SK-N-SH (cell line): ENCODE data around the gene PHF12. TPM values are rescaled to one million over a fixed set of nuclear protein-coding genes. Genes with fewer than 3 reads are reported as not detected.

Source experiments
- CTCF ChIA-PET: fragments of 300-600, 350-600 bp; formaldehyde crosslinking; extraction: SDS; loops from one replicate; lab custom pipeline; 2021; lab: Yijun Ruan, JAX
- POLR2A ChIA-PET: fragments of 350-600 bp; sonication (Branson Sonifier 250); formaldehyde crosslinking; extraction: SDS; loops from one replicate; lab custom pipeline; 2020; ENCODE audit warnings: antibody characterized with exemption, inconsistent platforms; lab: Yijun Ruan, JAX
- DNase-seq: peaks from one replicate; pipeline ENCODE4 v3.0.0; 2012
- H2AFZ ChIP-seq: fragments of 200-600 bp; sonication (generic); 2 replicates; pipeline ENCODE4 v1.8.1; 2016; ENCODE audit warnings: antibody characterized with exemption, mild to moderate bottlenecking, low read depth
- H3F3A ChIP-seq: fragments of 200-600 bp; sonication (generic); replicated peaks from 2 replicates; pipeline ENCODE3; 2016; ENCODE audit warnings: antibody characterized with exemption, mild to moderate bottlenecking; ENCODE audit not compliant: insufficient read depth
- H3K27ac ChIP-seq, 2 experiments: fragments of 200-500 bp in 1 of 2; fragments of 200-600 bp in 1 of 2; sonication (Bioruptor generic) in 1 of 2; sonication (generic), shearing (Covaris generic) in 1 of 2; 2 replicates each; pipeline versions ENCODE4 v1.5.1 to v1.6.1; 2014 to 2016; ENCODE audit warnings: low read depth in 2 of 2, inconsistent platforms in 1 of 2, low read length in 1 of 2, mild to moderate bottlenecking in 1 of 2, mixed read lengths in 1 of 2
- H3K27me3 ChIP-seq: fragments of 200-600 bp; sonication (generic), shearing (Covaris generic); 2 replicates; pipeline ENCODE4 v1.6.1; 2016; ENCODE audit warnings: mixed run types; ENCODE audit not compliant: insufficient read depth
- H3K36me3 ChIP-seq, 2 experiments: fragments of 200-500 bp in 1 of 2; fragments of 200-600 bp in 1 of 2; sonication (Bioruptor generic) in 1 of 2; sonication (generic) in 1 of 2; replicated peaks in 1 of 2; 2 replicates each; pipeline versions ENCODE3 to v1.5.1; 2014 to 2016; ENCODE audit warnings: low read length in 1 of 2, mild to moderate bottlenecking in 1 of 2; ENCODE audit not compliant: insufficient read depth in 2 of 2, control insufficient read depth in 1 of 2
- H3K4me1 ChIP-seq, 2 experiments: fragments of 200-500 bp in 1 of 2; fragments of 200-600 bp in 1 of 2; sonication (Bioruptor generic) in 1 of 2; sonication (generic), shearing (Covaris generic) in 1 of 2; 2 replicates each; pipeline versions ENCODE4 v1.5.1 to v1.6.1; 2014 to 2016; ENCODE audit warnings: low read depth in 1 of 2, low read length in 1 of 2, mixed run types in 1 of 2; ENCODE audit not compliant: insufficient read depth in 2 of 2, control insufficient read depth in 1 of 2
- H3K4me2 ChIP-seq: fragments of 200-600 bp; sonication (generic), shearing (Covaris generic); 2 replicates; pipeline ENCODE4 v1.6.1; 2017; ENCODE audit warnings: mixed run types
- H3K4me3 ChIP-seq, 2 experiments: fragments of 200-500 bp in 1 of 2; fragments of 200-600 bp in 1 of 2; sonication (Bioruptor generic) in 1 of 2; sonication (generic), shearing (Covaris generic) in 1 of 2; 2 replicates each; pipeline versions ENCODE4 v1.5.1 to v1.8.1; 2014 to 2016; ENCODE audit warnings: low read depth in 2 of 2, inconsistent platforms in 1 of 2, low read length in 1 of 2, mild to moderate bottlenecking in 1 of 2, mixed read lengths in 1 of 2, moderate library complexity in 1 of 2
- H3K79me2 ChIP-seq: fragments of 200-600 bp; sonication (generic); 2 replicates; pipeline ENCODE4 v1.8.1; 2017; ENCODE audit warnings: mild to moderate bottlenecking; ENCODE audit not compliant: insufficient read depth
- H3K9ac ChIP-seq: fragments of 200-600 bp; sonication (generic); 2 replicates; pipeline ENCODE4 v1.6.1; 2017; ENCODE audit warnings: mixed run types
- H3K9me2 ChIP-seq: fragments of 200-600 bp; sonication (generic); 2 replicates; pipeline ENCODE4 v1.6.1; 2017; ENCODE audit warnings: mixed run types
- H3K9me3 ChIP-seq: fragments of 200-600 bp; sonication (generic); 2 replicates; pipeline ENCODE4 v1.6.1; 2017; ENCODE audit warnings: mixed run types, mild to moderate bottlenecking, moderate library complexity
- H4K20me1 ChIP-seq: fragments of 200-600 bp; sonication (generic); 2 replicates; pipeline ENCODE4 v1.6.1; 2017; ENCODE audit warnings: mild to moderate bottlenecking, mixed run types; ENCODE audit not compliant: insufficient read depth
- CHD2 ChIP-seq: fragments of 150-350 bp; IDR thresholded peaks from 2 replicates; pipeline ENCODE4 v1.6.1; 2018; ENCODE audit warnings: low read length; ENCODE audit not compliant: partially characterized antibody
- ELF1 ChIP-seq: IDR thresholded peaks from 2 replicates; pipeline ENCODE4 v1.4.0; 2012
- EP300 ChIP-seq, 2 experiments: IDR thresholded peaks; 2 replicates each; pipeline versions ENCODE4 v1.4.0 to v1.6.1; 2012; ENCODE audit warnings: borderline replicate concordance in 1 of 2, low read depth in 1 of 2, low read length in 1 of 2
- EZH2phosphoT487 ChIP-seq: fragments of 200-600 bp; sonication (generic); IDR thresholded peaks from 2 replicates; pipeline ENCODE4 v1.6.1; 2017; ENCODE audit warnings: low read depth, mixed run types, mild to moderate bottlenecking, antibody characterized with exemption, moderate library complexity, borderline replicate concordance
- FOXJ3 ChIP-seq: sonication (generic); formaldehyde crosslinking; IDR thresholded peaks from 2 replicates; pipeline ENCODE4 v1.5.1; 2020; ENCODE audit warnings: mild to moderate bottlenecking, missing genetic modification reagents
- FOXM1 ChIP-seq: IDR thresholded peaks from 2 replicates; pipeline ENCODE4 v1.4.0; 2012; ENCODE audit warnings: low read depth, mild to moderate bottlenecking
- GATA2 ChIP-seq: sonication (generic); formaldehyde crosslinking; IDR thresholded peaks from 2 replicates; pipeline ENCODE4 v1.5.0; 2020; ENCODE audit warnings: mild to moderate bottlenecking, missing genetic modification reagents
- IRF3 ChIP-seq: fragments of 150-350 bp; IDR thresholded peaks from 2 replicates; pipeline ENCODE4 v1.6.1; 2016; ENCODE audit warnings: mild to moderate bottlenecking, low read depth, low read length
- POLR2AphosphoS5 ChIP-seq: IDR thresholded peaks from 2 replicates; pipeline ENCODE4 v1.6.1; 2012; ENCODE audit warnings: low read depth, low read length
- REST ChIP-seq: IDR thresholded peaks from 2 replicates; pipeline ENCODE4 v1.6.1; 2012; ENCODE audit warnings: mild to moderate bottlenecking, low read depth, low read length, moderate library complexity
- TAF1 ChIP-seq: IDR thresholded peaks from 2 replicates; pipeline ENCODE4 v1.6.1; 2012; ENCODE audit warnings: low read depth, mild to moderate bottlenecking, low read length, moderate library complexity, borderline replicate concordance
- TCF12 ChIP-seq: IDR thresholded peaks from 2 replicates; pipeline ENCODE4 v1.4.0; 2012
- TEAD4 ChIP-seq: IDR thresholded peaks from 2 replicates; pipeline ENCODE4 v1.4.0; 2012; ENCODE audit warnings: mild to moderate bottlenecking, borderline replicate concordance; ENCODE audit not compliant: insufficient read depth
- YY1 ChIP-seq: IDR thresholded peaks from 2 replicates; pipeline ENCODE4 v1.4.0; 2012; ENCODE audit warnings: low read depth, mild to moderate bottlenecking
- WGBS: methylation state at CpG from one replicate; pipeline ENCODE4 v1.1.6; 2017; ENCODE audit warnings: low lambda C conversion rate; 5-methylcytosine and 5-hydroxymethylcytosine counted together
- polyA plus RNA-seq, 3 experiments: library from polyadenylated mRNA; depleted of rRNA; stranded (reverse); fragments of >200 nt; gene quantifications; 2 replicates each; pipeline ENCODE4 v1.2.3, GENCODE V29; 2012
- TF ChIP-seq, protein P1 (sequence below): fragments of 150-350 bp; IDR thresholded peaks from 2 replicates; pipeline ENCODE4 v1.6.1; 2017; ENCODE audit warnings: antibody characterized with exemption, low read length, low read depth, borderline replicate concordance
- TF ChIP-seq, protein P2 (sequence below): IDR thresholded peaks from 2 replicates; pipeline ENCODE4 v1.4.0; 2012; ENCODE audit warnings: low read depth
- TF ChIP-seq, protein P3 (sequence below): fragments of 200-600 bp; sonication (generic); IDR thresholded peaks from 2 replicates; pipeline ENCODE4 v1.6.1; 2017; ENCODE audit warnings: antibody characterized with exemption, mild to moderate bottlenecking, moderate library complexity
- TF ChIP-seq, protein P4 (sequence below): IDR thresholded peaks from 2 replicates; pipeline ENCODE4; 2012

PHF12 gene
- polyA plus RNA-seq, 1 of the 3 experiments (the other 2 are of a cell fraction), result 24.0 TPM

DNA sequence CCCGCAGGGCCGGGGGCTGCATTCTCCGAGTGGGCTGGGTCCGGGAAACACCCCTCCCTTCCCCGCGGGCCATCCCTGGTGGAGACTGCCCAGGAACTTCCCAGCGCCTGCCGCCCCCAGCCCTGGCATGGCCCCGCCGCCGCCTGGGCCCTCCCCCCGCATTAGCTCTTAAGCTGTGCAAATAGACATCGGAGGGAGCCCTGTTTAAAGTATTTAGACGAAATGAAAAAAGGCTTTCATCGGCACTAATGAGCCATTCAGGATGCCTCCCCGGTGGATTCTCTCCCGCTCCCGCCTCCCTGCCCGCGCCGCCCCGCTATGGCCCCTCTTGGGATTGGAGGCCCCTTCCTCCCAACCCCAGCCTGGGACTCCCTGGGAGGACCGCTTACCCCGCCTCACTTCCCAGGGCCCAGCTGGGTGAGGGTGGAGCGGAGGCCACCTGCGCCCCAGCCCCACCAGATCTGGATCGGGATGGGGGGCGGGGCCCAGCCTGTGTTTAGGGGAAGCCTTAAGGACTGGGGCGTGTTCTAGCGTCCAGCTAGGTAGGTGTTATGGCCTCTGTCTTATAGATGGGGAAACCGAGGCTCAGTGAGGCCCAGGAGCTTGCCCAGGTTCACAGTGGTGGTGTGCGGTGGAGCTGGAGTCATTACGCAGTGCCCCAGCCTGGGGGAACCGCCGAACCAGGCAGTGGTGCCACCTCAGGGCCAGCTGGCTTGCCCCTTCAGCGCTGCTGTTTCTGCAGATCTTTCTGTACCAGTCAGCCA, 34.8 kb upstream of the PHF12 start:
- DNase-seq, result no peak
- H3K27me3 ChIP-seq, result no peaks in the 10 kb centered on the region
- ChIA-PET CTCF (interaction anchor here (0.7 to 3.1 kb wide), 6 partner anchors 19 to 130 kb away, joined by 3 to 23 read pairs (median 6); no protein-coding TSS in a partner anchor), POLR2A (no interaction called here)
- no peak overlapping the region for H3K4me2 ChIP-seq
- no peaks in the 10 kb centered on the region for H3F3A ChIP-seq
- H3K27ac ChIP-seq, result no peak overlapping the region
- no peaks in the 10 kb centered on the region for H3K79me2 ChIP-seq
- 78% methylated on average over 27 of the region's 36 CpGs for WGBS
- TF ChIP-seq GATA2 (CRISPR knock-in tag) (no peak), ELF1 (no peak), YY1 (no peak), FOXJ3 (CRISPR knock-in tag) (no peak), TAF1 (no peak), TCF12 (no peak), REST (no peak), EP300 (IDR thresholded peaks at IDR 0.05; ENCODE audit: borderline replicate concordance in 1 of 2, low read depth in 1 of 2, low read length in 1 of 2) (no peak), FOXM1 (no peak), EZH2phosphoT487 (no peak), IRF3 (no peak), POLR2AphosphoS5 (no peak), TEAD4 (no peak), CHD2 (no peak)
- TF ChIP-seq, protein P1, sequence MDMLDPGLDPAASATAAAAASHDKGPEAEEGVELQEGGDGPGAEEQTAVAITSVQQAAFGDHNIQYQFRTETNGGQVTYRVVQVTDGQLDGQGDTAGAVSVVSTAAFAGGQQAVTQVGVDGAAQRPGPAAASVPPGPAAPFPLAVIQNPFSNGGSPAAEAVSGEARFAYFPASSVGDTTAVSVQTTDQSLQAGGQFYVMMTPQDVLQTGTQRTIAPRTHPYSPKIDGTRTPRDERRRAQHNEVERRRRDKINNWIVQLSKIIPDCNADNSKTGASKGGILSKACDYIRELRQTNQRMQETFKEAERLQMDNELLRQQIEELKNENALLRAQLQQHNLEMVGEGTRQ, result no peak
- TF ChIP-seq, protein P2, sequence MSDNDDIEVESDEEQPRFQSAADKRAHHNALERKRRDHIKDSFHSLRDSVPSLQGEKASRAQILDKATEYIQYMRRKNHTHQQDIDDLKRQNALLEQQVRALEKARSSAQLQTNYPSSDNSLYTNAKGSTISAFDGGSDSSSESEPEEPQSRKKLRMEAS, result no peak
- TF ChIP-seq, protein P3, sequence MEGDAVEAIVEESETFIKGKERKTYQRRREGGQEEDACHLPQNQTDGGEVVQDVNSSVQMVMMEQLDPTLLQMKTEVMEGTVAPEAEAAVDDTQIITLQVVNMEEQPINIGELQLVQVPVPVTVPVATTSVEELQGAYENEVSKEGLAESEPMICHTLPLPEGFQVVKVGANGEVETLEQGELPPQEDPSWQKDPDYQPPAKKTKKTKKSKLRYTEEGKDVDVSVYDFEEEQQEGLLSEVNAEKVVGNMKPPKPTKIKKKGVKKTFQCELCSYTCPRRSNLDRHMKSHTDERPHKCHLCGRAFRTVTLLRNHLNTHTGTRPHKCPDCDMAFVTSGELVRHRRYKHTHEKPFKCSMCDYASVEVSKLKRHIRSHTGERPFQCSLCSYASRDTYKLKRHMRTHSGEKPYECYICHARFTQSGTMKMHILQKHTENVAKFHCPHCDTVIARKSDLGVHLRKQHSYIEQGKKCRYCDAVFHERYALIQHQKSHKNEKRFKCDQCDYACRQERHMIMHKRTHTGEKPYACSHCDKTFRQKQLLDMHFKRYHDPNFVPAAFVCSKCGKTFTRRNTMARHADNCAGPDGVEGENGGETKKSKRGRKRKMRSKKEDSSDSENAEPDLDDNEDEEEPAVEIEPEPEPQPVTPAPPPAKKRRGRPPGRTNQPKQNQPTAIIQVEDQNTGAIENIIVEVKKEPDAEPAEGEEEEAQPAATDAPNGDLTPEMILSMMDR, result no peak
- TF ChIP-seq, protein P4, sequence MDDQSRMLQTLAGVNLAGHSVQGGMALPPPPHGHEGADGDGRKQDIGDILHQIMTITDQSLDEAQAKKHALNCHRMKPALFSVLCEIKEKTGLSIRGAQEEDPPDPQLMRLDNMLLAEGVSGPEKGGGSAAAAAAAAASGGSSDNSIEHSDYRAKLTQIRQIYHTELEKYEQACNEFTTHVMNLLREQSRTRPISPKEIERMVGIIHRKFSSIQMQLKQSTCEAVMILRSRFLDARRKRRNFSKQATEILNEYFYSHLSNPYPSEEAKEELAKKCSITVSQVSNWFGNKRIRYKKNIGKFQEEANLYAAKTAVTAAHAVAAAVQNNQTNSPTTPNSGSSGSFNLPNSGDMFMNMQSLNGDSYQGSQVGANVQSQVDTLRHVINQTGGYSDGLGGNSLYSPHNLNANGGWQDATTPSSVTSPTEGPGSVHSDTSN, result no peak
- TF ChIP-seq, all 33 proteins: peak for 0
- no peaks in the 10 kb centered on the region for H3K9me2 ChIP-seq
- no peaks in the 10 kb centered on the region for H4K20me1 ChIP-seq
- peaks cover 12% of the 10 kb centered on the region in 2 experiments; a peak in 2 of 4 replicates for H3K4me1 ChIP-seq
- H3K9me3 ChIP-seq, result no peaks in the 10 kb centered on the region
- H3K9ac ChIP-seq, result no peak overlapping the region
- H2AFZ ChIP-seq, result no peak overlapping the region
- no peaks in the 10 kb centered on the region for H3K36me3 ChIP-seq
- no peak overlapping the region for H3K4me3 ChIP-seq
